ENCODE data around the gene CD40. TPM values are rescaled to one million over a fixed set of nuclear protein-coding genes. Genes with fewer than 3 reads are reported as not detected.

CD40 gene
- total RNA-seq, 4 donors from 2014 or later, result 7.2 to 13.0 (median 8.2) TPM

DNA sequence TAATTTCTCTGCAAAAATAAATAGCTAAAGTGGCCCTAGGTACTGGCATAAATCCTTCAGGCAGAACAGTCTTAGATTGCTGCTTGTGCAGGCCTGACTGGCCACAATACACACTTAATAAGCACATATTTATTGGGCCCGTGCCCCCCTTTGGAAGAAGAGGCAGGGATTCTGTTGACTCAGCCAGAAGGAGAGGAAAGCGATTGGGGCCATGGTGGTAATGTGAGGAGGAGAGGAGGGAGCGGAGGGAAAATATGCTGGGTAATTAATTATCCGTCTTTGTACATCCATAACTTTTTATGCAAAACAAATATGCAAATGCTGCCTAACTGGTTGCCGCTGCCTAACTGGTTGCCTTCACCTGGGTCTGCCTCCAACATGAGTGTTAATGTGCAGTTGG lies 36.2 kb downstream of the CD40 start:
- H3K27ac ChIP-seq, result no peak overlapping the region
- no peaks in the 10 kb centered on the region for H3K36me3 ChIP-seq
- intact Hi-C loops (cut with DNase I; ENCODE audit: low total_unique reads) (no loop called here), in situ Hi-C loops (cut with MboI; ENCODE audit: low sequenced_read_pairs in 4 of 4) (no loop called here)
- no peak for TF ChIP-seq POLR2A (IDR thresholded peaks at IDR 0.05)
- TF ChIP-seq, protein P1, sequence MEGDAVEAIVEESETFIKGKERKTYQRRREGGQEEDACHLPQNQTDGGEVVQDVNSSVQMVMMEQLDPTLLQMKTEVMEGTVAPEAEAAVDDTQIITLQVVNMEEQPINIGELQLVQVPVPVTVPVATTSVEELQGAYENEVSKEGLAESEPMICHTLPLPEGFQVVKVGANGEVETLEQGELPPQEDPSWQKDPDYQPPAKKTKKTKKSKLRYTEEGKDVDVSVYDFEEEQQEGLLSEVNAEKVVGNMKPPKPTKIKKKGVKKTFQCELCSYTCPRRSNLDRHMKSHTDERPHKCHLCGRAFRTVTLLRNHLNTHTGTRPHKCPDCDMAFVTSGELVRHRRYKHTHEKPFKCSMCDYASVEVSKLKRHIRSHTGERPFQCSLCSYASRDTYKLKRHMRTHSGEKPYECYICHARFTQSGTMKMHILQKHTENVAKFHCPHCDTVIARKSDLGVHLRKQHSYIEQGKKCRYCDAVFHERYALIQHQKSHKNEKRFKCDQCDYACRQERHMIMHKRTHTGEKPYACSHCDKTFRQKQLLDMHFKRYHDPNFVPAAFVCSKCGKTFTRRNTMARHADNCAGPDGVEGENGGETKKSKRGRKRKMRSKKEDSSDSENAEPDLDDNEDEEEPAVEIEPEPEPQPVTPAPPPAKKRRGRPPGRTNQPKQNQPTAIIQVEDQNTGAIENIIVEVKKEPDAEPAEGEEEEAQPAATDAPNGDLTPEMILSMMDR (IDR thresholded peaks at IDR 0.05 in 4 of 5, conservative IDR thresholded peaks at IDR 0.05 in 1 of 5), result no peak
- no peaks in the 10 kb centered on the region for H3K4me1 ChIP-seq
- peaks cover 0 to 11% (median 3%) of the 10 kb centered on the region in 3 donors for H3K27me3 ChIP-seq
- H3K4me3 ChIP-seq, result no peak overlapping the region
- ATAC-seq (no peak), DNase-seq (no peak)
- no peaks in the 10 kb centered on the region for H3K9me3 ChIP-seq

DNA sequence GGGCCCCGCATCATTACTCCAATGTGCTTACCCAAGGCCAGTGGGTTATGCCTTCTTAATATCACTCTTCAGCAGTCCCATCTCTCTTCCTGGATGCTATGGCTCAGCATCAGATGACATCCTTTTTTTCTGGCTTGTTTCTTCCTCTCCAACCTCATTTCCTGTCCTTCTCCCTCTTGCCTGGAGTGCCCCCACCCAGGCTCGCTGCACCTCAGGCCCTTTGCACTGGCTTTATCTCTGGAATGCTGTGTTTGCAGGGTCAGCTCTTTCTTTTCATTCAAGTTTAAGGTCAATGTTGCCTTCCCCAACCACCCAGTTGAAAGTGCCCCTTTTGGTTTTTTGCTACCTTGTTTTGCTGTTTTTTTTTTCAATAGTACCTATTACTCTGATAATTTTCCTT lies 36.7 kb downstream of the CD40 start:
- Histone ChIP-seq H3K36me3 (no peaks in the 10 kb centered on the region), H3K27me3 (peaks cover 0 to 11% (median 3%) of the 10 kb centered on the region in 3 donors), H3K27ac (no peak overlapping the region), H3K4me1 (no peaks in the 10 kb centered on the region), H3K4me3 (no peak overlapping the region), H3K9me3 (no peaks in the 10 kb centered on the region)
- intact Hi-C loops (cut with DNase I; ENCODE audit: low total_unique reads), result no loop called here
- ATAC-seq, result no peak
- in situ Hi-C loops (cut with MboI; ENCODE audit: low sequenced_read_pairs in 4 of 4), result no loop called here
- no peak for DNase-seq
- no peak for TF ChIP-seq POLR2A (IDR thresholded peaks at IDR 0.05)
- TF ChIP-seq, protein P1 (IDR thresholded peaks at IDR 0.05 in 4 of 5, conservative IDR thresholded peaks at IDR 0.05 in 1 of 5), result no peak

DNA sequence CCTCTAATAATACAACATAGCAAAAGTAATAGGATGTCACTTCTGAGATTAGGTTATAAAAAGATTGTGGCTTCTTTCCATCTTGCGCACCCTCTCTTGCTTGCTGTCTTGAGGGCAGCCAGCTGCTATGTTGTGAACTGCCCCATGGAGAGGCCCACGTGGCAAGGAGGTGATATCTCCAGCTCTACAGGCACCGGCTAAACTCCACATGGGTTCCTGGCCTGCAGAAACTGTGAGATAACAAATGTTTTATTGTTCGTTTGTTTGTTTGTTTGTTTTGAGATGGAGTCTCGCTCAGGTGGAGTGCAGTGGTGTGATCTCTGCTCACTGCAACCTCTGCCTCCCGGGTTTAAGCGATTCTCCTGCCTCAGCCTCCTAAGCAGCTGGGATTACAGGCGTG lies 38.0 kb downstream of the CD40 start:
- Histone ChIP-seq H3K9me3 (no peaks in the 10 kb centered on the region), H3K36me3 (no peaks in the 10 kb centered on the region), H3K4me3 (no peak overlapping the region), H3K27ac (no peak overlapping the region), H3K27me3 (peaks cover 0 to 11% (median 3%) of the 10 kb centered on the region in 3 donors), H3K4me1 (no peaks in the 10 kb centered on the region)
- intact Hi-C loops (cut with DNase I; ENCODE audit: low total_unique reads) (no loop called here), in situ Hi-C loops (cut with MboI; ENCODE audit: low sequenced_read_pairs in 4 of 4) (no loop called here)
- TF ChIP-seq, protein P1 (IDR thresholded peaks at IDR 0.05 in 4 of 5, conservative IDR thresholded peaks at IDR 0.05 in 1 of 5), result no peak
- TF ChIP-seq POLR2A (IDR thresholded peaks at IDR 0.05), result no peak
- ATAC-seq (no peak), DNase-seq (no peak)

DNA sequence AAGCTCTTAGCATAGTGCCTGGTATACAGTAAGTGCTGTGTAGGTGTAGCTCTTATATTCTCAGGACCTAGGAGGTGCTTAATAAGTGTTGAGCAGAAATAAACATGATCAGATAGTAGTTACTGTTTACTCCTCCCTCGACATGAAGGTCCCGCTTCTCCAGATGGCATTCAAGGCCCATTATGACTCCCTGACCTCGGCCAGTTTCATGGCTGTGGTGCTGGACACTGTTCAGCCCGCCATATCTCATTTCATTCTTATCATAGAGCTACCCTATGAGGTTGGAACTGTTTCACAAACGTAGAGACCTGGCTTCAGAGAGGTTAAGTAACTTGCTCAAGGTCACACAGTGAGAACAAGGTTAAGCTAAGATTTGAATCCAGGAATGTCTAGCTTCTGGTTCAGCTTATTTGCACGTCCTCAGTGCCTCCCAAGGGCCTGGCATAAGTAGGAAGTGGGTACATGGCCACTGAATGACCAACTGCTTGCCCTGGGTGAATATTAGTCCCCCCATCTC lies 39.0 kb downstream of the CD40 start:
- intact Hi-C loops (cut with DNase I; ENCODE audit: low total_unique reads) (no loop called here), in situ Hi-C loops (cut with MboI; ENCODE audit: low sequenced_read_pairs in 4 of 4) (no loop called here)
- Histone ChIP-seq H3K27me3 (peaks cover 0 to 11% (median 2%) of the 10 kb centered on the region in 3 donors), H3K9me3 (no peaks in the 10 kb centered on the region), H3K27ac (no peak overlapping the region), H3K4me3 (no peak overlapping the region), H3K4me1 (no peaks in the 10 kb centered on the region), H3K36me3 (no peaks in the 10 kb centered on the region)
- ATAC-seq (no peak), DNase-seq (no peak)
- TF ChIP-seq, protein P1 (IDR thresholded peaks at IDR 0.05 in 4 of 5, conservative IDR thresholded peaks at IDR 0.05 in 1 of 5), result no peak
- no peak for TF ChIP-seq POLR2A (IDR thresholded peaks at IDR 0.05)

DNA sequence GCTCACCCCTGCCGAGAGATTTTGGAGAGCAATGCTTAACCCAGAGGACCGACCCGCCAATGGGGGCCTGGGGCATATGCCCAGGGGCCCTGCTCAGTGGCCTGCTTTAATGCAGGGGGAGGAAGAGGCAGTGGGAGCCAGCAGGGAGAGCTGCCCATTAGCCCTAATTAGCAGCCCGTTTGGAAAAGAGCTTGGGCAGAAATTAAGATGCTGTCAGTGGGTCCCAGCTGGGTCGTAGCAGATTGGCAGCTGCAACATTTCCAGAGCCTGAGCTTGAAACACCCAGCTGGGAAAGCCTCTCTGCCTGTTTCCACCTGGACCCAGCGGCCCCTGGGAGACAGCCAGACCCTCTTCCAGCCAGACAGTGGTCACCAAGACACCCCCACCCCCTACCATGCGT lies 39.5 kb downstream of the CD40 start:
- intact Hi-C loops (cut with DNase I; ENCODE audit: low total_unique reads), result no loop called here
- DNase-seq (no peak), ATAC-seq (no peak)
- Histone ChIP-seq H3K36me3 (no peaks in the 10 kb centered on the region), H3K27me3 (peaks cover 0 to 11% (median under 1%) of the 10 kb centered on the region in 3 donors), H3K4me1 (no peaks in the 10 kb centered on the region), H3K27ac (no peak overlapping the region), H3K9me3 (no peaks in the 10 kb centered on the region), H3K4me3 (no peak overlapping the region)
- in situ Hi-C loops (cut with MboI; ENCODE audit: low sequenced_read_pairs in 4 of 4), result no loop called here
- TF ChIP-seq, protein P1 (IDR thresholded peaks at IDR 0.05 in 4 of 5, conservative IDR thresholded peaks at IDR 0.05 in 1 of 5), result no peak
- TF ChIP-seq POLR2A (IDR thresholded peaks at IDR 0.05), result no peak

All from gastrocnemius medialis (tissue), 4 donors.